A172 (cell line): ENCODE data around the gene LSM2. TPM values are rescaled to one million over a fixed set of nuclear protein-coding genes. Genes with fewer than 3 reads are reported as not detected.
"Not testable (repeated sequence)": the region's sequence is repeated elsewhere in the genome, so short reads cannot be mapped to it uniquely, and the experiment has no call there.

ENCODE experiments used
- DNase-seq: peaks from one replicate; pipeline ENCODE4 v3.0.0-alpha.2; 2015; ENCODE audit warnings: low spot score
- total RNA-seq: library from RNA; depleted of rRNA; stranded (reverse); fragments of >200 nt; shearing (Covaris generic); gene quantifications from 2 replicates; pipeline ENCODE4 v1.2.3, GENCODE V29; 2014

LSM2 gene
- total RNA-seq, 1 experiment from 2014 or later, result 88.0 TPM

GRCh38 chr6:31797588-31797987, 9.2 kb downstream of the LSM2 start:
- DNase-seq, result no peak

DNA sequence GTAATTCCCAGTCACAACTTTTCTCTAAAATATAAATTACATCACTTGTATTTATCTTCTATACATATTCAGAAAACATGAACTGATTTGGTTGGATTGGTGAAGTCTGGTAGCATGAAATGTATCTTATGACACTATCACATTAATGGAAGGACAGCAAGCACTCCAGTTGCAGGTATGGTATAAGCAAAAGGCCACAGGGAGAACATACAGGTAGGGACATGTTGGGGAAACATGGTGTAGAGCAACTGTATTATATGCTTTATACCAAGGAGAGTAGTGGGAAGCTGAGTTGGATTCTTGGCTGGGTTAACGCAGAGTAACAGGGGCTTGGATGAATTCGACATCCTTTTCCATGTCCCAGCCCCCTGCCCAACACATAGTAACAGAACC, 9.8 kb downstream of the LSM2 start:
- DNase-seq, result no peak

DNA sequence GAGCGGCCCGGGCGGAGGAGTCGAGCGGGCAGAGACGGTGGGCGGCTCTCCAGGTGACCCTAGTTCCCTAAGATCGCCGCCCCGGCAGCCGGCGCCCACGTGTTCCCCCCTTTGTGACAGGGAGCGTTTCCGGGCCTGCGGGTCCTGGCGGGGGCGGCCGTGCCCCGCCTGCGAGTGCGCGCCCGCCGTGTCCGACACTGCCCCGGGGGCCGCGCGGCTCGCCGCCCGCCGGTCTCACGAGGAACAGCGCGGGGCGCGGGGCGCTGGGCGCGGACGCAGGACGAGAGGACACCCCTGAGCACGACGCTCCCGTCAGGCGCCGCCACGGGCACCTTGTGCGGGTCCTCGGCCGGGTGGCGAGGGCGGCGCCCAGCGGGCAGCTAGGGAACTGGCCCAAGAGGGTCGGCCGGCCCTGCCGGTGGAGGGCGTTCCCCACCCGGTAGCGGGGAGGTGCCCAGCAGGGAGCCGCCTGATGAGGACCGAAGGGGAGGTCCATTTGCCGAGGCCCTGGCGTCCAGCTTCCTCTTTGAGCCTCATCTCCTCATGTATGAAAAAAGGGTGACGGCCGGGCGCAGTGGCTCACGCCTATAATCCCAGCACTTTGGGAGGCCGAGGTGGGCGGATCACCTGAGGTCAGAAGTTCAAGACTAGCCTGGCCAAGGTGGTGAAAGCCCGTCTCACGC, 11.0 kb downstream of the LSM2 start, which contains the start of gene VARS1:
Gene VARS1, minus strand, starts transcription at position 137 of the 683 bp plus-strand sequence. CDS start 535 bp downstream, outside the sequence.
- DNase-seq, result peak; percentile 90

- DNase-seq, result peak; percentile 31
Observed at GRCh38 chr6:31794866-31795615, 11.7 kb downstream of the LSM2 start.

DNA sequence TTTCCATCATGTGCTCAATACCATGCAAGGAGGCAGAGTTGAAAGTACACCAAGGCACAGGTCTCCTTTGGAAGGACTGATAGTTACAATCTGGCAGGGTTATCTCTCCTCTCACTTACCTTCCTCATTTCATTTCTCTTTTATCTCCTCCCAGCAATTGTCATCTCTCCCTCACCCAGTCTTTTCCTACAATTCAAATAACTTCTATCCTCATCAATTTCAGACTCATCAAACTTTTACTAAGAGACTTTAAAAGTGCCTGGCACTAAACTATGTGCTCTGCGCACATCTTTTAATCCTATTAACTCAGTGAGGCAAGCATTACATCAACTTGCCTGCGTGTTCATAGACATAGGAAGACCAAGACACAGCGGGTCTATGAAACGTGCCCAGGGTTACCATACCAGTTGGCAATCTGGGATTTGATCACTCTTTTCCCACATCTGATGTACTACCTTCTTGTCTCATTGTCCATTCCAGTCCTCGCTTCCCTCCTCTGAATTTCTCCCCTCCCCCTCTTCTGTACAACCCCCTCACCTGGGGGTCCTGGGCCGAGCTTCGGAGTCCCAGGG, 12.4 kb downstream of the LSM2 start:
- DNase-seq, result no peak

- DNase-seq, result not testable (repeated sequence)
Observed at GRCh38 chr6:31793927-31794245, 12.9 kb downstream of the LSM2 start.

DNA sequence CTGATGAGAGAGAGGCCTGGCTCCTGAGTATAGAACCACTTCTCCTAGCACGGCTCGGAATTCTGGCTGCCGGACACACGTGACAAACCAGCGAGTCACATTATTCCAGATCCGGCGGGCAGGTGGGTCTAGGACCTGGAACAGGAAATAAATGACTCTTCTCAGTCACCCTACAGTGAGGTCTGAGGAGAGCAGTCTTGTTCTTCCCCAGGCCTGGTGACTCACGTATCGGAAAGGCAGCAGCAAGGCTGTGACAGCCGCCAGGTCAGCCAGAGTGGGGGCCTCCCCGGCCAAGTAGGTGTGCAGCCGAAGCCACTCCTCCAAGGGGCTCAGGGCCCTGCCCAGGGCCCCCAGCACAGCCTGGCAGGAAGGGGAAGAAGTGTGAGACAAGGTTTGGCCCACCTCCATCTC, 14.0 kb downstream of the LSM2 start:
- peak; percentile 85 for DNase-seq

DNA sequence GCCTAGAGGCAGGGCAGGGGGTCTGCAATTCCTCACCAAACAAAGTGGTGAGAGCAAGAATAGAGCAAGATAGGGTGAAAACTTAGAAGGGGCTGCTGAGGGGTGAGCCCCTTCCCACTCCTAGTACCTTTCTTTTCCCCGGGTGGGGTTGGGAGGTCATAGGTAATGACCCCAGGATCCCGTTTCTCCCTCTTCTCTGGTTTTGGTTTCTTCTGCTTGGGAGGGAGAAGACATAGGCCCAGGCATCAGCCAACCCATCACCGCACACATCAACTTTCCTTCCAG, 14.7 kb downstream of the LSM2 start:
- DNase-seq, result no peak

DNA sequence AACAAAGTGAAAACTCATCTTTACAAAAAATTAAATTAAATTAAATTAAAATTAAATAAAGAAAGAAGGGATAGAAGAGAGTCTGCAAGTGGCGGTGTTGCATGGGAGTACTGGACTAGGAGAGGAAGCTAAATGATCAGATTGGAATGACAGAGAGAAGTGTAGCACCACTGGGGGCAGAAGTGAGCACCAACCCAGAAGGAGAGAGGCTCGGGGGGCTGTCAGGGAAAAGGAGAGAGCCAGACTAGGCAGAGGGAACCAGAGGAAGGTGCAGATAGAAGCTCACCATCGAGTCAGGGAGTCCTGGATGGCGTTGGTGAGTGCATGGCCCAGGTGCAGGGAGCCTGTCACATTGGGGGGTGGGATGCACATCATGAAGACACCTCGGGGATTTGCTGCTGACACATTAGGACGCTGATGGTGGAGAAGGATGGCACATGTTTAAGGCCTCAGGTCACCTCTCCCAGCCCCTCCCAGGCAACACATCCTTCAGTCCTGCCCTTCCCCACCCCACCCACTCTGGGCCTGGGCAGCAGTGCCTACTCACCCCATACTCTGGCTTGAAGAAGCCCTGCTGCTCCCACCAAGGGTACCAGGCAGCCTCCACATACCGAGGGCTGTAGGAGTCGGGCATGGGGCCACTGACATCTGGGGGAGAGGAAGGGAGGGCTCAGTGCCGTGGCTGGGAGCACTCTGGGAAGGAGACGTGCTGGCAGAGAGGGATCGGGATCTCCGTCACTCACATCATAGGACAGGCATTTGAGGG, 15.3 kb downstream of the LSM2 start:
- no peak for DNase-seq

DNA sequence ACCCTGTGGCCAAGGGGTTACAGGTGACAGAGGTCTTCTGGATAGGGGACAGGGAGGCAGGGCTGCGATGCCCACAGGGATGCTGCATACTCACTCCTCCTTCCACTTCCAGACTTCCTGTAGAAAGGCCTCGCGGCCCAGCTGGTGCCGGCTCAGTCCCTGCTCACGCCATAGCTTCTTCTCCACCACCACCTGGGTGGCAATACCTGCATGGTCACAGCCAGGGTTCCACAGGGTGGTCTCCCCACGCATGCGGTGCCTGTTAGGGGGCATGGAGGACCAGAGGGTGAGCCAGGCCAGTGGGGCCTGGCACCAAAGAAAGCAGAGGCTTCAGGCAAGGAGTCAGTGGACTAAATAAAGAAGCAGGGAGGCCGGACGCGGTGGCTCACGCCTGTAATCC, 21.3 kb downstream of the LSM2 start:
- no peak for DNase-seq

GRCh38 chr6:31784098-31784925, 22.5 kb downstream of the LSM2 start:
- no peak for DNase-seq

- no peak for DNase-seq
Observed at GRCh38 chr6:31782126-31782855, 24.5 kb downstream of the LSM2 start.

GRCh38 chr6:31781244-31782125, 25.3 kb downstream of the LSM2 start:
- no peak for DNase-seq

GRCh38 chr6:31780507-31781243, 26.1 kb downstream of the LSM2 start:
- DNase-seq, result no peak

GRCh38 chr6:31779908-31780307, 26.9 kb downstream of the LSM2 start:
- DNase-seq, result no peak

GRCh38 chr6:31778999-31779885, 27.5 kb downstream of the LSM2 start:
- DNase-seq, result no peak

- DNase-seq, result no peak
Observed at GRCh38 chr6:31778193-31778592, 28.6 kb downstream of the LSM2 start.

DNA sequence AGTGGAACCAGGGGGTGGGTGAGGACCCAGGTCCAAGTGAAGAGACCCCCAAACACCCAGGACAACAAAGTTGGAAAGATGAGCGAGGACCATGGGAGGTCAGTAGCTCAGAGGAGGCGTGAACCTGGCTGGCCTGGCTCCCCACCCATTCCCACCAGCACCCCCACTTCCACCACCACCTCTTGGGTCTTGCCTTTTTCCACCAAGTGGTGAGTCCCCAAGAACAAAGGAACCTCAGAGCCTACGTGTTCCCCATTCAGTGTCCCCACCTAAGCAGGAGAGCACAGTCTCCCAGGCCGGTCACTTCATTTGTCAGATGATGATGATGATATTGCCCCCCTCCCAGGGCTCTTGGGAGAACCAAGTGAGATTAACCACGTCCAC, 29.1 kb downstream of the LSM2 start:
- DNase-seq, result no peak
